Fibroblast of skin of right biceps (primary cell): Measurements from ENCODE around the gene PEA15.

Source experiments
- DNase-seq: peaks from one replicate; pipeline ENCODE4 v3.0.0-alpha.2; 2013

Gene PEA15

GRCh38 chr1:160205242-160206035 lies at the start of gene PEA15:
PEA15 (plus strand) TSS chr1:160205384; CDS start chr1:160211545, 6,161 bp downstream.
- peak; percentile 82 for DNase-seq

GRCh38 chr1:160156361-160156760 lies 48.8 kb upstream of the PEA15 start:
- DNase-seq = no peak

DNA sequence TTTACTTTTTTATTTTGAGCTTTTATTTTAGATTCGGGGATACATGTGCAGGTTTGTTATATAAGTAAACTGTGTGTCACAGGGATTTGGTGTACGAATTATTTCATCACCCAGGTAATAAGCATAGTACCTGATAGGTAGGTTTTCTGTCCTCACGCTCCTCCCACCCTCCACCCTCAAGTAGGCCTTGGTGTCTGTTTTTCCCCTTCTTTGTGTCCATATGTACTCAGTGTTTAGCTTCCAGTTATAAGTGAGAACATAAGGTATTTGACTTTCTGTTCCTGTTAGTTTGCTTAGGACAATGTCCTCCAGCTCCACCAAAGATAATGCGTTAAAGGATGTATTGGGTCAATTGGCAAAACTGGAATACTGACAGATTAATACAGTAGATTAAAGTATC lies 48.0 kb upstream of the PEA15 start:
- no peak for DNase-seq

DNA sequence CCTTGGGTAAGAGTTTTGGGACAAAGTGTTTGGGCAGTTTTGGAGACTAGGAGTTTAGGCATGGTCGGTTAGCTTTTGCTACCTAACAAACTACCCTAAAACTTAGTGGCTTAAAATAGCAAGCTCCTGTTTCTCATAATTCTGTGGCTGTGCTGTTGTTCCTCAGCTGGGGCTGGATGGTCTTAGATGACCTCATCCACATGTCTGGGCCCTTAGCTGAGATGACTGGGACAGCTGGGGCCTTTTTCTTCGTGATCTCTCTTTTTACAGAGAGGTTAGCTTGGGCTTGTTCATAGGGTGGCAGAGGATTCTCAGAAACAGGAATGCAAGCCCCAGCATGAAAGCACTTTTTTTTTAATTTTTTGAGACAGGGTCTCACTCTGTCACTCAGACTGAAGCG lies 47.2 kb upstream of the PEA15 start:
- no peak for DNase-seq

GRCh38 chr1:160158534-160158933 lies 46.6 kb upstream of the PEA15 start:
- no peak for DNase-seq

GRCh38 chr1:160159846-160160245 lies 45.3 kb upstream of the PEA15 start:
- DNase-seq = no peak

- peak; percentile 17 for DNase-seq
These were observed 43.0 kb upstream of the PEA15 start for GRCh38 chr1:160161965-160162705.

GRCh38 chr1:160162931-160163330 lies 42.3 kb upstream of the PEA15 start:
- no peak for DNase-seq

DNA sequence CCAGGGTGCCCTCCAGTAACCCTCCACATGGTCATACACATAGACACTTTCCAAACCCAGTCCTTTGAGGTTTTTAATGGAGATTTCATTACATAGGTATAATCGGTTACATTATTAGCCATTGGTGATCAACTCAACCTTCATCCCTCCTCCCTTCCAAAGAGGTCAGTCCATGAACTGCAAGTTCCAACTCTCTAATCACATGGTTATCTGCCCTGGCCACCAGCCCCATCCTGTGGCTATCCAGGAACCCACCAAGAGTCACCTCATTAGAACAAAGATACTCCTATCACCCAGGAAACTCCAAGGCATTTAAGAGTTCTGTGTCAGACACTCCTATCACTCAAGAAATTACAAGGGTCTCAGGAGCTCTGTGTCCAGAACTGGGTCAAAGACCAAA lies 41.6 kb upstream of the PEA15 start:
- no peak for DNase-seq

- DNase-seq = no peak
These were observed 41.1 kb upstream of the PEA15 start for GRCh38 chr1:160164121-160164520.

GRCh38 chr1:160166166-160166868 lies 38.9 kb upstream of the PEA15 start:
- DNase-seq = no peak

DNA sequence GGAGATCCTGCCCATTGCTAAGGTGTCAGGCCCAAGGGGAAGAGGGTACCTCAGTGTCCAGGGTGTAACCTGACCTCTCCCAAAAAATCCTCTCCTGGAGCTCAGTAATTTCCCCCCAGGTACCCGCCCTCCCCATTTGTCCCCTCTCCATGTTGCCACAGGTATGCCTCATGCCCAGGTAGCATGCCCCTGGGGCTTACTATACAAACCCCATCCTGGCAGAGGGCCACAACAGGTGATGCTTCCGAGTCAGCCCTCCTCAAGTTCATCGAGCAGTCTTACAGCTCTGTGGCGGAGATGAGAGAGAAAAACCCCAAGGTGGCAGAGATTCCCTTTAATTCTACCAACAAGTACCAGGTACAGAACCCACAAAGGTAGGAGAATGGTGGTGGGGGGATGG lies 38.1 kb upstream of the PEA15 start:
- DNase-seq = no peak

DNA sequence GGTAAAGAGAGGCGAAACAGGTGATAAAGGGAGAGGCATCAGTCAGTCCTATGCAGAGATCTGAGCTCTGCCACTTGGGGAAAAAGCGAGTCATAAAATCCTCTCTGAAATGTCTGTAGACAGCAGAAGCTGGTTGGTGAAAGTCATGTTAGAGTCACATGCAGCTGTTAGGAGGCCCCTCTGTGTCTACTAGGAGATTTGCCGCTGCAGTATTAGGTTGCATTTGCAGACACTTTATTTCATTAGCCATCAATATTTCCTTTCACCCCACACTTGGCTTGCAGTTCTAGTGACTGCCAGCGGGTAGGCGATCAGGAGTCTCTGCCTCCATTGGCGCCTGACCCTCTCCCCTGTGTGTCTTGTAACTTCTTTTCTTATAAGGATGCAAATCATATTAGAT lies 37.6 kb upstream of the PEA15 start:
- peak; percentile 25 for DNase-seq

DNA sequence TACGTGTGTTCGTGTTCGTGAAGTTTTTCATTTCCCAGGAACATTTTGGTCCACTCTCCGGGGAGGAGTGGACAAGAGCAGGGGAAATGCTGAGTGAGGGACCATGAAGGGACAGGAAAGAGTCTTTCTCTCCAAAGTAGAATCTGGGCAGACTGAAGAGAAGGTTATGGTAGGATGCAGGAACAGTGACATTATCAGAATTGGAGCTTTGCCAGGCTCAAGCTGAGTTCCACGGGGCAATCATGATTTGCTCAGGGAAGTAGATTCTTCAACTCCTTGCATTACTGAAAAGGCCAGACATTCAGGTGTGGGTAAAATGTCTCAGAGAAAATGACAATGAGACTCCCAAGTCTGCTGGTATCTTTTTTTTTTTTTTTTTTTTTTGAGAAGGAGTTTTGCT lies 37.2 kb upstream of the PEA15 start:
- no peak for DNase-seq

GRCh38 chr1:160168609-160169369 lies 36.4 kb upstream of the PEA15 start:
- DNase-seq = peak; percentile 37

GRCh38 chr1:160169553-160170399 lies 35.4 kb upstream of the PEA15 start:
- DNase-seq = no peak

DNA sequence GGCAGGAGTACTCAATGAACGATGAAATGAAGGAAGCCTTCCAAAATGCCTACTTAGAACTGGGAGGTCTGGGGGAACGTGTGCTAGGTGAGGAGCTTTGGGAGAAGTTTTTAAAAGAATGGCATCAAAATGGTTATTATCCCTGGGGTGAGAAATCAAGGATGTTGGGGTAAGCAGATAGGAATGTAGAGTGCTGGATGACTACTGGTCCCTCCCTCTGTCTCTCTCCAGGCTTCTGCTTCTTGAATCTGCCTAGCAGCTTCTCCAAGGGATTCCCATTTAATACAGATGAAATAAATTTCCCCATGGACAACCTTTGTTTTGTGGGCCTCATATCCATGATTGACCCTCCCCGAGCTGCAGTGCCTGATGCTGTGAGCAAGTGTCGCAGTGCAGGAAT lies 33.8 kb upstream of the PEA15 start:
- DNase-seq = peak; percentile 42

DNA sequence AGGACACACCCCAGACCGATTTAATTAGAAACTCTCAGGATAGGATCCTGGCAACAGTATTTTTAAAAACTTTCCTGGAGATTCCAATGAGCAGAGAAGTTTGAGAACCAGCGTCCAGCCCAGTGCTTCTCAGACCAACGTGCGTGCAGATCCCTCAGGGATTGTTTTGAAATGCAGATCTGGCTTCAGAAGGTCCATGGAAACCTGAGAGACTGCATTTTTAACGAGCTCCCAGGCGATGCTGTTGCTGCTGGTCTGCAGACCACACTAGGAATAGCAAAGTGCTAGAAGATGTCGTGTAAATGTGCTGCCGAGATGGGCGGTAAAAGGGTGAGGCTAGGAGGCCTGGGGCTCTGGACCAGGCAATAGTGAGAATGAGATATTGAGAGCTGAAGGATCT lies 33.2 kb upstream of the PEA15 start:
- no peak for DNase-seq

DNA sequence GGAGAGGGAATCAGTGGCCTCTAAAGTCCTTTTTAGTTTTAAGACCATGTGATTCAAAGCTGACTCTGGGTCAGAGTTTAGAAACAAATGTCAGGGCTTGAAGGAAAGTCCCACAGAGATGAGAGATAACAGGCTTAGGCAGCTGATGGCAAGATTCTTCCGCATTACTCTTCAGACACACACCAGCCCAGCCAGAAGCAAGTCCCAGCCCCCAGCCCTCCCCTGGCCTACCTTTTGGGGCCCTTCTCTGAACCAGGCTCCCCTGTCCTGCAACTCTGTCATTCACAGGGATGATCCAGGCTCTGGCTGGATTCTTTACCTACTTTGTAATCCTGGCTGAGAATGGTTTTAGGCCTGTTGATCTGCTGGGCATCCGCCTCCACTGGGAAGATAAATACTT lies 28.0 kb upstream of the PEA15 start:
- no peak for DNase-seq

DNA sequence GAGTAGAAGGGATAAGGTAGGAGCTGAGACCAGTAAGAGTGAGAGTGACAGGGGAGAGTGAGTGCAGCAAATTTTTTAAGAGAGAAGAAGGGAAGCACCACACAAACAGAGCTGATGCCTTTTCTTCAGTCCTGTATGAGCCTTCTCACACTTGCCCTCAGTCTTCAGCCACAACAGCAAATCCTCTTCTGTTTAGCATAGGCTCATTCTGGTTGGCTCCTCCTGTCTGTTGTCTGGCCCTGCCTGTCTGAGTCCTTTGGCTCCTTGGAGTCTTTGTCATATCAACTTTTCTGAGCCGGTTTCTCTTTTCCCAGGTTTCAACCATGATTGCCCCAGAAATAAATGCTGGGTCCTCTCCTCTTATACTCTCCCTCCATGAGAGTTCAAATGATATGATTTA lies 27.5 kb upstream of the PEA15 start:
- DNase-seq = no peak

- DNase-seq = no peak
These were observed 26.5 kb upstream of the PEA15 start for GRCh38 chr1:160178731-160179130.

GRCh38 chr1:160179336-160179735 lies 25.8 kb upstream of the PEA15 start:
- DNase-seq = no peak
